Esophagus muscularis mucosa (tissue), 4 donors: ENCODE measurements around the gene SKA2.

Experiments
- CTCF ChIP-seq, 3 experiments: fragments of 200-600 bp in 2 of 3; fragments of 450-650 bp in 1 of 3; sonication (generic) in 2 of 3; IDR thresholded peaks; one replicate each; pipeline ENCODE4 v1.5.1; 2017 to 2019; ENCODE audit warnings: antibody characterized with exemption in 3 of 3, mild to moderate bottlenecking in 2 of 3, moderate library complexity in 1 of 3
- EP300 ChIP-seq: sonication (generic); formaldehyde crosslinking; IDR thresholded peaks from one replicate; pipeline ENCODE4 v1.6.1; 2017; ENCODE audit warnings: antibody characterized with exemption
- POLR2A ChIP-seq: fragments of 450-650 bp; IDR thresholded peaks from one replicate; pipeline ENCODE4 v1.6.1; 2017; ENCODE audit warnings: antibody characterized with exemption, moderate library complexity, mild to moderate bottlenecking, low read depth
- POLR2AphosphoS5 ChIP-seq, 2 donors: sonication (generic); formaldehyde crosslinking; IDR thresholded peaks; one replicate each; pipeline ENCODE4 v1.6.1; 2017; ENCODE audit warnings: antibody characterized with exemption in 2 of 2

DNA sequence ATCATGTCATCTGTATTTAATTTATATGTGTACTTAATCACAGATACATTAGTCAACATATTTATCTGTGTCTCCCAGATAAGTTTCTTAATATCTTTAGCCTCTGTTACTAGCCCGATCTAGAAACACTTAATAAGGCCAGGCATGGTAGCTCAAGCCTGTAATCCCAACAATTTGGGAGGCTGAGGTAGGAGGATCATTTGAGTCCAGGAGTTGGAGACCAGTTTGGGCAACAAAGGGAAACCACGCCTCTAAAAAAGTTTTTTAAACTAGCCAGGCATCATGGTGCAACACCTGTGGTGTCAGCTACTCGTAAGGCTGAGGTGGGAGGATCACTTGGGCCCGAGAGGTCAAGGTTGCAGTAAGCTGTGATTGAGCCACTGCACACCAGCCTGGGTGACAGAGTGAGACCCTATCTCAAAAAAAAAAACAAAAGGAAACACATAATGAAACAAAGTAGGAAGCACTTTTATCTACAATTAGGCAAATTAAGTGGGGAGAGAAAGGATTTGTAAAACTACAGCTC lies 9.4 kb downstream of the SKA2 start:
- no peak for TF ChIP-seq POLR2AphosphoS5 (IDR thresholded peaks at IDR 0.05)
- TF ChIP-seq CTCF (IDR thresholded peaks at IDR 0.05), result no peak
- no peak for TF ChIP-seq EP300
- no peak for TF ChIP-seq POLR2A
